Measurements from ENCODE around the gene CCDC13. TPM values are rescaled to one million over a fixed set of nuclear protein-coding genes. Genes with fewer than 3 reads are reported as not detected.

The CCDC13 gene
- total and polyA plus RNA-seq, 2 of the 13 experiments (the other 11 are each of a cell fraction or from before 2014, with no cell fraction given), result 0.22 to 0.51 TPM

GRCh38 chr3:42755681-42756578 lies 17.1 kb downstream of the CCDC13 start (continued):
- TF ChIP-seq ZBTB34 (CRISPR knock-in tag; IDR thresholded peaks at IDR 0.05), result peak; percentile 95; the same call in 1 of the 2 replicates
- TF ChIP-seq FOXA3 (CRISPR knock-in tag; IDR thresholded peaks at IDR 0.05), result peak; percentile 62; the same call in 1 of the 2 replicates
- peak; percentile 30; the same call in 1 of the 2 replicates for TF ChIP-seq MAZ (IDR thresholded peaks at IDR 0.05; ENCODE audit: borderline replicate concordance, low read depth, low read length)
- 0 out of 2 replicates have a peak, but pooled peaks have one; percentile 27 for TF ChIP-seq MAZ (CRISPR knock-in tag; IDR thresholded peaks at IDR 0.05; ENCODE audit: low read depth)
- TF ChIP-seq ZSCAN21 (CRISPR knock-in tag; IDR thresholded peaks at IDR 0.05; ENCODE audit: borderline replicate concordance), result 0 out of 2 replicates have a peak, but pooled peaks have one; percentile 22
- TF ChIP-seq MBNL3 (CRISPR knock-in tag; conservative IDR thresholded peaks at IDR 0.05), result no peak
- no peak for TF ChIP-seq ZNF230 (CRISPR knock-in tag; IDR thresholded peaks at IDR 0.05)
- 0 out of 2 replicates have a peak, but pooled peaks have one; percentile 46 for TF ChIP-seq ZBTB7B (CRISPR knock-in tag; IDR thresholded peaks at IDR 0.05)
- peak; percentile 90 for TF ChIP-seq ZMYM4 (CRISPR knock-in tag; IDR thresholded peaks at IDR 0.05)
- peak; percentile 47; the same call in 1 of the 2 replicates for TF ChIP-seq TFE3 (CRISPR knock-in tag; IDR thresholded peaks at IDR 0.05)
- no peak for TF ChIP-seq ZNF354B (CRISPR knock-in tag; IDR thresholded peaks at IDR 0.05)
- TF ChIP-seq ZNF691 (CRISPR knock-in tag; IDR thresholded peaks at IDR 0.05; ENCODE audit: borderline replicate concordance, low read depth), result peak; percentile 29; the same call in 1 of the 2 replicates
- no peak for TF ChIP-seq PAX8 (CRISPR knock-in tag; IDR thresholded peaks at IDR 0.05; ENCODE audit: borderline replicate concordance)
- peak; percentile 96 for TF ChIP-seq SOX5 (CRISPR knock-in tag; IDR thresholded peaks at IDR 0.05; ENCODE audit: borderline replicate concordance)
- peak; percentile 36 for TF ChIP-seq XRCC5 (optimal IDR thresholded peaks at IDR 0.05; ENCODE audit: low read length)
- TF ChIP-seq CBFB (CRISPR knock-in tag; IDR thresholded peaks at IDR 0.05), result peak; percentile 64; the same call in 1 of the 2 replicates
- TF ChIP-seq ZBTB7A (CRISPR knock-in tag; IDR thresholded peaks at IDR 0.05), result 0 out of 2 replicates have a peak, but pooled peaks have one; percentile 26
- peak; percentile 76 for TF ChIP-seq NCOA2 (CRISPR knock-in tag; IDR thresholded peaks at IDR 0.05)
- TF ChIP-seq ESRRA (CRISPR knock-in tag; IDR thresholded peaks at IDR 0.05; ENCODE audit: low read depth), result peak; percentile 83
- no peak for TF ChIP-seq GPBP1L1 (CRISPR knock-in tag; IDR thresholded peaks at IDR 0.05)
- TF ChIP-seq TRIM24 (CRISPR knock-in tag; IDR thresholded peaks at IDR 0.05), result peak; percentile 92; the same call in 1 of the 2 replicates
- peak; percentile 97 for TF ChIP-seq RXRB (CRISPR knock-in tag; IDR thresholded peaks at IDR 0.05; ENCODE audit: borderline replicate concordance)
- TF ChIP-seq HOXD1 (CRISPR knock-in tag; IDR thresholded peaks at IDR 0.05), result no peak
- TF ChIP-seq FOXO1 (CRISPR knock-in tag; IDR thresholded peaks at IDR 0.05), result peak; percentile 76; the same call in 1 of the 2 replicates
- peak; percentile 89 for TF ChIP-seq RCOR2 (CRISPR knock-in tag; IDR thresholded peaks at IDR 0.05)

All from HepG2 (cell line).